Measurements from ENCODE around the gene PHACTR1. TPM values are rescaled to one million over a fixed set of nuclear protein-coding genes. Genes with fewer than 3 reads are reported as not detected.

PHACTR1 gene
- total RNA-seq, 1 donor from 2014 or later = 8.5 TPM

GRCh38 chr6:12710921-12711320 lies 5.6 kb upstream of the PHACTR1 start:
- no peak for TF ChIP-seq EZH2 (IDR thresholded peaks at IDR 0.05; ENCODE audit: insufficient read depth, low read length)
- TF ChIP-seq, protein P1, sequence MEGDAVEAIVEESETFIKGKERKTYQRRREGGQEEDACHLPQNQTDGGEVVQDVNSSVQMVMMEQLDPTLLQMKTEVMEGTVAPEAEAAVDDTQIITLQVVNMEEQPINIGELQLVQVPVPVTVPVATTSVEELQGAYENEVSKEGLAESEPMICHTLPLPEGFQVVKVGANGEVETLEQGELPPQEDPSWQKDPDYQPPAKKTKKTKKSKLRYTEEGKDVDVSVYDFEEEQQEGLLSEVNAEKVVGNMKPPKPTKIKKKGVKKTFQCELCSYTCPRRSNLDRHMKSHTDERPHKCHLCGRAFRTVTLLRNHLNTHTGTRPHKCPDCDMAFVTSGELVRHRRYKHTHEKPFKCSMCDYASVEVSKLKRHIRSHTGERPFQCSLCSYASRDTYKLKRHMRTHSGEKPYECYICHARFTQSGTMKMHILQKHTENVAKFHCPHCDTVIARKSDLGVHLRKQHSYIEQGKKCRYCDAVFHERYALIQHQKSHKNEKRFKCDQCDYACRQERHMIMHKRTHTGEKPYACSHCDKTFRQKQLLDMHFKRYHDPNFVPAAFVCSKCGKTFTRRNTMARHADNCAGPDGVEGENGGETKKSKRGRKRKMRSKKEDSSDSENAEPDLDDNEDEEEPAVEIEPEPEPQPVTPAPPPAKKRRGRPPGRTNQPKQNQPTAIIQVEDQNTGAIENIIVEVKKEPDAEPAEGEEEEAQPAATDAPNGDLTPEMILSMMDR (IDR thresholded peaks at IDR 0.05; ENCODE audit: insufficient read depth, low read depth, low read length) = no peak
- Mint-ChIP-seq H3K9me3 (ENCODE audit: unreplicated experiment) (no peaks in the 10 kb centered on the region), H3K4me3 (ENCODE audit: unreplicated experiment) (no peak overlapping the region), H3K27me3 (ENCODE audit: low read depth, unreplicated experiment) (peaks cover 2% of the 10 kb centered on the region), H3K36me3 (ENCODE audit: low read depth, unreplicated experiment) (no peaks in the 10 kb centered on the region), H3K4me1 (ENCODE audit: low read depth, unreplicated experiment) (peaks cover 28% of the 10 kb centered on the region), H3K27ac (ENCODE audit: unreplicated experiment) (no peak overlapping the region)
- FAIRE-seq (no peak), DNase-seq (ENCODE audit: low read depth) (no peak)
- Histone ChIP-seq H3K4me2 (ENCODE audit: low read length) (no peak overlapping the region), H4K20me1 (ENCODE audit: insufficient read depth, low read length) (no peaks in the 10 kb centered on the region), H3K4me1 (ENCODE audit: insufficient read depth, low read length) (peaks cover 5% of the 10 kb centered on the region), H3K9me3 (ENCODE audit: insufficient read depth, low read depth, low read length) (no peaks in the 10 kb centered on the region), H3K36me3 (ENCODE audit: insufficient read depth, low read length) (no peaks in the 10 kb centered on the region), H2AFZ (ENCODE audit: low read depth, low read length) (no peak overlapping the region), H3K9ac (ENCODE audit: low read length) (no peak overlapping the region), H3K4me3 (ENCODE audit: insufficient read depth, low read depth, low read length) (no peak overlapping the region), H3K79me2 (ENCODE audit: insufficient read depth, low read length) (no peaks in the 10 kb centered on the region), H3K27ac (ENCODE audit: low read depth, low read length) (no peak overlapping the region), H3K27me3 (ENCODE audit: insufficient read depth, low read length) (peaks cover under 1% of the 10 kb centered on the region)

GRCh38 chr6:12714022-12714421 lies 2.5 kb upstream of the PHACTR1 start:
- no peak overlapping the region for H3K4me3 ChIP-seq (ENCODE audit: insufficient read depth, low read depth, low read length)
- no peak overlapping the region for H3K4me2 ChIP-seq (ENCODE audit: low read length)
- Mint-ChIP-seq H3K36me3 (ENCODE audit: low read depth, unreplicated experiment) (no peaks in the 10 kb centered on the region), H3K4me1 (ENCODE audit: low read depth, unreplicated experiment) (peaks cover 39% of the 10 kb centered on the region), H3K27ac (ENCODE audit: unreplicated experiment) (no peak overlapping the region), H3K4me3 (ENCODE audit: unreplicated experiment) (no peak overlapping the region), H3K27me3 (ENCODE audit: low read depth, unreplicated experiment) (peaks cover 2% of the 10 kb centered on the region), H3K9me3 (ENCODE audit: unreplicated experiment) (no peaks in the 10 kb centered on the region)
- FAIRE-seq (no peak), DNase-seq (ENCODE audit: low read depth) (no peak)
- H2AFZ ChIP-seq (ENCODE audit: low read depth, low read length) = no peak overlapping the region
- H3K4me1 ChIP-seq (ENCODE audit: insufficient read depth, low read length) = peaks cover 15% of the 10 kb centered on the region
- H3K36me3 ChIP-seq (ENCODE audit: insufficient read depth, low read length) = no peaks in the 10 kb centered on the region
- H4K20me1 ChIP-seq (ENCODE audit: insufficient read depth, low read length) = no peaks in the 10 kb centered on the region
- no peak for TF ChIP-seq EZH2 (IDR thresholded peaks at IDR 0.05; ENCODE audit: insufficient read depth, low read length)
- TF ChIP-seq, protein P1 (IDR thresholded peaks at IDR 0.05; ENCODE audit: insufficient read depth, low read depth, low read length) = no peak
- H3K9me3 ChIP-seq (ENCODE audit: insufficient read depth, low read depth, low read length) = no peaks in the 10 kb centered on the region
- H3K9ac ChIP-seq (ENCODE audit: low read length) = no peak overlapping the region
- no peaks in the 10 kb centered on the region for H3K79me2 ChIP-seq (ENCODE audit: insufficient read depth, low read length)
- H3K27ac ChIP-seq (ENCODE audit: low read depth, low read length) = no peak overlapping the region
- peaks cover 2% of the 10 kb centered on the region for H3K27me3 ChIP-seq (ENCODE audit: insufficient read depth, low read length)

DNA sequence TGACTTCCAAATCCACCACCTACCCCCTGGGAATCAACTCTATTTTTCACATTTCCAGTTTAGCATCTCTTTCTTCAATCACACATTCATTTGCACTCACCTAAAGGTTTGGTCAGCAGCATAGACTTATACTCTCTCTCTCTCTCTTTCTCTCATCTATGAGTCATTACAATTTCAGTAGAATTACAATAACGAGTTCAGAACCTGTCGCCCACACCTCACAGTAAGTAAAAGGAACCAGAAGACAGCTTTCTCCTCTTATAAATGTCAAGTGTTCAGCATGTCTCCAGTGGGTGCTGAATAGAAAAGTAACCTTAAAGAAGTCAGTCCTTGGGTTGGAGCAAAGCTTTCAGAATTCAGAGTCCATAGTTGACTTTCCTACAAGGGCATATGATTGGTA lies 1.1 kb upstream of the PHACTR1 start:
- no peak overlapping the region for H3K4me2 ChIP-seq (ENCODE audit: low read length)
- no peak overlapping the region for H3K27ac ChIP-seq (ENCODE audit: low read depth, low read length)
- no peak overlapping the region for H3K27ac Mint-ChIP-seq (ENCODE audit: unreplicated experiment)
- no peak overlapping the region for H3K9ac ChIP-seq (ENCODE audit: low read length)
- H3K36me3 Mint-ChIP-seq (ENCODE audit: low read depth, unreplicated experiment) = no peaks in the 10 kb centered on the region
- H3K36me3 ChIP-seq (ENCODE audit: insufficient read depth, low read length) = no peaks in the 10 kb centered on the region
- DNase-seq (ENCODE audit: low read depth) = no peak
- no peak for TF ChIP-seq EZH2 (IDR thresholded peaks at IDR 0.05; ENCODE audit: insufficient read depth, low read length)
- TF ChIP-seq, protein P1 (IDR thresholded peaks at IDR 0.05; ENCODE audit: insufficient read depth, low read depth, low read length) = no peak
- peaks cover 4% of the 10 kb centered on the region for H3K27me3 Mint-ChIP-seq (ENCODE audit: low read depth, unreplicated experiment)
- no peaks in the 10 kb centered on the region for H3K9me3 Mint-ChIP-seq (ENCODE audit: unreplicated experiment)
- no peak for FAIRE-seq
- H3K9me3 ChIP-seq (ENCODE audit: insufficient read depth, low read depth, low read length) = no peaks in the 10 kb centered on the region
- peaks cover 11% of the 10 kb centered on the region for H3K4me1 ChIP-seq (ENCODE audit: insufficient read depth, low read length)
- no peaks in the 10 kb centered on the region for H4K20me1 ChIP-seq (ENCODE audit: insufficient read depth, low read length)
- peaks cover 2% of the 10 kb centered on the region for H3K27me3 ChIP-seq (ENCODE audit: insufficient read depth, low read length)
- no peak overlapping the region for H3K4me3 ChIP-seq (ENCODE audit: insufficient read depth, low read depth, low read length)
- no peaks in the 10 kb centered on the region for H3K79me2 ChIP-seq (ENCODE audit: insufficient read depth, low read length)
- peaks cover 33% of the 10 kb centered on the region for H3K4me1 Mint-ChIP-seq (ENCODE audit: low read depth, unreplicated experiment)
- no peak overlapping the region for H3K4me3 Mint-ChIP-seq (ENCODE audit: unreplicated experiment)
- no peak overlapping the region for H2AFZ ChIP-seq (ENCODE audit: low read depth, low read length)

Measured in astrocyte (in vitro differentiated cells and primary cell).